ENCODE measurements around the gene ATG5.

Gene ATG5

DNA sequence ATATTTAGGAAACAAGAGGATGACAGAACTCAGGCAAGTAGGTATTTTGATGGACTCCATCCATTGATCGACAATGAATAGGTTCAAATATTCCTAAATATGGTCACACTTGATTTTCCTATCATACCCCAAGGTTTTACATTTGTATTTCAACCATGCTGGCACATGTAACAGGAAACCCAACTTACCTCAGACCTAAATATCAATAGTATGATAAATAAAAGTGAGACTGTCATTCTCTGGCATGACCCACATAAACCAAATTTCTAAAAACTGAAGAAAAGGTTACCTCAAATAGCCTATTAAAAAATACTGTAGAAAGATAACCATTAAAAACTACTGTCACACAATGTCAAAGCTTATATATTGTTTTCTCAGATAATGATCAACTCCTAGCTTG lies 142.1 kb downstream of the ATG5 start:
- DNase-seq (ENCODE audit: low read depth in 2 of 3, low spot score in 2 of 3): no peak

- no peak for DNase-seq (ENCODE audit: low read depth in 2 of 3, low spot score in 2 of 3)
Measured at GRCh38 chr6:106182455-106182854, 143.1 kb downstream of the ATG5 start.

DNA sequence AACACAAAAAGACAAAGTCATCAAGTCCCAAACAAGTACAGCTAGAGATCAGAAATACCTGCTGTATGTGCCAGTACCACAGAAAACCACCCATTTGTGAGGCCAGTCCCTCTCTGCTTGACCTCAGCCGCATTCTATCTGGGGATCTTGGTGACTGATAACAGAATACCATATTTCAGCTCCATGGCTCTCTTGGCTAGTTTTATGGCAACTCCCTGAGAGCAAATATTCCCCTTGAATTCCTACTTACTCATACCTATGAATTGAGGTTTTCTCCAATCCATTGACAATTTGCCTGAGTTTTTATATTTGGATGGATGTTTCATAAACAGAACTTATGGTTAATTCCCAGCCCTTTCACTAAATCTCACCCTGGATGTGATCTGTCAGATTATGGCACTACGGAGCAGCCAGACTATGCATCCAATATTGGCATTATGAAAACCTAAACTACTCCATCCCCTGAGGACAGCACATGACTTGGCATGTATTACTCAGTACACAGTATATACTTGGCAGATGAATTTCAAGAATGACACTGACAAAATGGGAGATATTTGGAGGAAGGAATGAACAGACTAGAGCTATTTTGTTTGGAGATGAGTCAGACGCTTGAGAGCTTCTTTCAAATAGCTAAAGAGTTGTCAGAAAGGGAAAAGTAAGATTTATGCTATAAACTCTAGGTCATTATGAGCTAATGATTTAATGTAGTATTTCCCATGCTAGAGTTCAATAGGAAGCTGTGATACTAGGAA lies 143.7 kb downstream of the ATG5 start:
- no peak for DNase-seq (ENCODE audit: low read depth in 2 of 3, low spot score in 2 of 3)

DNA sequence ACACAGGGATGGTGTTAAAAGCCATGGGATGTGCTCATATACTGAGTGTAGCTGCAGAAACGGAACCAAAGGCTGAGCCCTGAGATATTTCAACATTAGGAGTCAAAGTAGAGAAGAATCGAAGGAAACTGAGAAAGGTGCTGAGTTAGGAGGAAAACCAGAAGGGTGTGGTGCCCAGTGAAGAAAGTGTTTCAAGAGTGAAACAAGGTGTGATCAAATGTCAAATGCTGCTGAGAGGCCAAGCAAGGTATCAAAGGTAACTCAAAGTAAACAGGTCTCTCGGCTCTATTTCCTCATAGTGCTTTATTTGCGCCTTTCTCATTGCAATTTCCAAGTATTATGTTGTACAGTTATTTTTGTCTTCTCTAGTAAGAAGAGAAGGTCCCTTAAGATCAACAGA lies 145.4 kb downstream of the ATG5 start:
- DNase-seq (ENCODE audit: low read depth in 2 of 3, low spot score in 2 of 3): no peak

DNA sequence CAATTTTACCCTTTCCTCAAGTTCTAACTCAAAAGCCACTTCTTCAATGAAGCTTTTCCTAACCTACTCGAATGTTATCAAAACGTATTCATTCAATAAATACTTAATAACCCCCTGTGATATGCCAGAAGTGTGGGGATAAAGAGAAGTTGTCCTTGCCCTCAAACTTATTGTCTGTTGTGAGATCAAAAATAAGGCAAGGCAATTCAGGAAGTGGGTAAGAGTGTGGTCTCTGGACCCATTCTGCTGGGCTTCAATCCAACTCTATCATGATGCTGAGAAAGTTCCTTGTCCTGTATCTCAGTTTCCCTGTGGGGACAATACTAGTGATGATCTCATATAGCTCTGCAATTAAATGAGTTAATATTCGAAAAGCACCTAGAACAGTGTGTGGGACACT lies 146.7 kb downstream of the ATG5 start:
- DNase-seq (ENCODE audit: low read depth in 2 of 3, low spot score in 2 of 3): no peak

DNA sequence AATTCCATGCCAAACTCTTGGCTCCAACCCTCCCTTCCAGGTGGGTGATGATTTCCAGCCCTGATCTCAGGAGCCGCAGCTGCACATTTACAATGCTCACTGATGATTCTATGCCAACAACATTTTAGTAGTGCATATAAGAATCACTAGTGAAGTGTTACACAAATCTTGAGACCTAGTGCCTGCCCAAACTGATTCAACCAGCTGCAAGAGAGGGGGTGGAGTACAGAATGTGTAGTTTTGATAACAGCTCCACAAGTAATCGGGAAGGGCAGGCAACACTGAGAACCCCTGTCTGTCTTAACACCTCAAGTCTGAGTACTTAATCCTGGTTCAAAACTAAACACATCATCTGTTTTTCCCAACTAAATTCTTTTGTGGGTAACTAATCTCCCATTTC lies 147.8 kb downstream of the ATG5 start:
- DNase-seq (ENCODE audit: low read depth in 2 of 3, low spot score in 2 of 3): no peak

GRCh38 chr6:106173124-106173879 lies 152.3 kb downstream of the ATG5 start:
- no peak for DNase-seq (ENCODE audit: low read depth in 2 of 3, low spot score in 2 of 3)

DNA sequence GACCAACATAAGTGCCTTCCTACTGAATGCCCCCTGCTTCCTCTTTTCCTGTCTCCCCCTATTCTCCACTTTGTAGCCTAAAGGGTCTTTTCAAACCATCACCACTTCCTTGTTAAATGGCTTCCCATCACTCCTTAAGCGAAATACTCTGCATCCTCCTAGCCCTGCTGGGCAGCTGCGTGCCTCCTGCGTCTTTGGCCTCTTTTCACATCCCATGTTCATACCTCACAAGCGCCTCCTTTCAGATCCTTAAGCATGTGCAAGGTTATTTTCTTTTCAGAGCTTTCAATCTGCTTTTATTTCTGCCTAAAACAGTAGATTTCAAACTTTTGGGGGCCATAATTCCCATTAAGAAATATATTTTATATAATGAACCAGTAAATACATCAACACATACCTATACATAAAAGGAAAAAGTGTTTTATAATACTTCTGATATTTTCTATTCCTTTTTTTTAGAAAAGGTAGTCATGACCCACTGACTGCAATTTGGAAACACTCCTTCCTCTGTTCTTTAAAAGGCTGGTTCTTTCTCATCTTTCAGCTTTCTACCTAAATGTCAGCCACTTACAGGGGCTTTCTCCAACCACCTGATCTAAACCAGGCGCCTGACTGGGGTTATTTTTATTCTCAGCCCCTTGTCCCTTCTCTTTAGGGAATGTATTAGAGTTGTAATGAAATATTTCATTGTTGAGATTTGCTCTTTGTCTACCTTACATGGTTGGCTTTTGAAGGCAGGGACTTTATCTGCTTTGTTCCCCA lies 155.3 kb downstream of the ATG5 start:
- DNase-seq (ENCODE audit: low read depth in 2 of 3, low spot score in 2 of 3): no peak

- no peak for DNase-seq (ENCODE audit: low read depth in 2 of 3, low spot score in 2 of 3)
Measured at GRCh38 chr6:106169517-106169916, 156.0 kb downstream of the ATG5 start.

- DNase-seq (ENCODE audit: low read depth in 2 of 3, low spot score in 2 of 3): no peak
Measured at GRCh38 chr6:106168097-106168888, 157.3 kb downstream of the ATG5 start.

DNA sequence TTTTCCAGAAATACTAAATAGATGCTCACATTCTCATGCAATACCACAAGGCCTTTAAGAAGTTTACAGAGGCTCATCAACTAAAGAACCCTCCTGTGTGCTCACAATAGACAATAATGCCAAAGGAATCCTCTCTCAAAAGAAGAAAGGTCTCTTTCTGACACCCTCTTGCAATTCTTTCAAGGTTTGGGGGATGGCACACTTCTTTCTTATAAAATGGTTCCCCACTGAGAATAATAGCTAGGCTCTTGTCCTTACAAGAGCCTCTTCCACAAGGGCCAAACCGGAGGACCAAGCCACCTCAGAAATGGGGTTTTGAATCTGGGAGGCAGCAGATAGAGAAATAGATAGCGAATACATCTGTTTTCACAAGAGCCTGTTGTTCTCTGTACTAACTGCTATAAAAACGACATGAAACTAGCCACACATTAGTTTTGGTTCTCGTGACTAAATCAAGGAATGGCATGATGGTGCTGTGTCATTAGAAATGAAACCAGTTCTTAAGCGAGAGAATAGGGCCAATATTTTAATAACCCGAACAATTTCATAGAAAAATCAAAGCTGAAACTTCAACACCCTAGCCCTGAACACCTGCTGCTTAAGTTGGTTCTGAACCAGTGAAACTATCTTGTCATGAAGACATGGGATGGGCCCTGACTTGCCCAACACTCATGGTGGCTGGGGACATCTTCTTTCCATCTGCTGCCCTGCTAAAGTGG lies 158.3 kb downstream of the ATG5 start:
- no peak for DNase-seq (ENCODE audit: low read depth in 2 of 3, low spot score in 2 of 3)

DNA sequence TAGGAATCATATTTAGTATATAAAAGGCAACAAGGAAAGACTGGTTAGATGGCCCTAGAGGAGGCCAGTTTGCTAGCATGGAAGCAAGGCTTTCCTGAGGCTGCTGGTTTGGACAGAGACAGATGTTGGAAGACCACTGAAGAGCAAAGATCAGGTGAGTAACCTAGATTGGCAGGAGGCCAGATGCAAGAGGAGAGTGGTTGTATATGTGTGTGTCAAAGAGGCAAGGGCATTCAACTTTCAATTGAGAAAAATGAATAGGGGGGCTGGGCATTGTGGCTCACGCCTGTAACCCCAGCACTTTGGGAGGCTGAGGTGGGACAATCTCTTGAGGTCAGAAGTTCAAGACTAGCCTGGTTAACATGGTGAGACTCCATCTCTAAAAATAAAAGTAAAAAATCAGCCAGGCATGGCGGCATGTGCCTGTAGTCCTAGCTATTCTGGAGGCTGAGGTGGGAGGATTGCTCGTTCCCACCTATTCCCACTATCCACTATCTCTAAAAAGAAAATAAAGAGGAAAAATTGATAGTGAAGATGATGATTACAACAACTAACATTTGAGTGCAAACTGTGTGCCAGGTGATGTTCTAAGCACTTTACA lies 159.6 kb downstream of the ATG5 start:
- DNase-seq (ENCODE audit: low read depth in 2 of 3, low spot score in 2 of 3): no peak

DNA sequence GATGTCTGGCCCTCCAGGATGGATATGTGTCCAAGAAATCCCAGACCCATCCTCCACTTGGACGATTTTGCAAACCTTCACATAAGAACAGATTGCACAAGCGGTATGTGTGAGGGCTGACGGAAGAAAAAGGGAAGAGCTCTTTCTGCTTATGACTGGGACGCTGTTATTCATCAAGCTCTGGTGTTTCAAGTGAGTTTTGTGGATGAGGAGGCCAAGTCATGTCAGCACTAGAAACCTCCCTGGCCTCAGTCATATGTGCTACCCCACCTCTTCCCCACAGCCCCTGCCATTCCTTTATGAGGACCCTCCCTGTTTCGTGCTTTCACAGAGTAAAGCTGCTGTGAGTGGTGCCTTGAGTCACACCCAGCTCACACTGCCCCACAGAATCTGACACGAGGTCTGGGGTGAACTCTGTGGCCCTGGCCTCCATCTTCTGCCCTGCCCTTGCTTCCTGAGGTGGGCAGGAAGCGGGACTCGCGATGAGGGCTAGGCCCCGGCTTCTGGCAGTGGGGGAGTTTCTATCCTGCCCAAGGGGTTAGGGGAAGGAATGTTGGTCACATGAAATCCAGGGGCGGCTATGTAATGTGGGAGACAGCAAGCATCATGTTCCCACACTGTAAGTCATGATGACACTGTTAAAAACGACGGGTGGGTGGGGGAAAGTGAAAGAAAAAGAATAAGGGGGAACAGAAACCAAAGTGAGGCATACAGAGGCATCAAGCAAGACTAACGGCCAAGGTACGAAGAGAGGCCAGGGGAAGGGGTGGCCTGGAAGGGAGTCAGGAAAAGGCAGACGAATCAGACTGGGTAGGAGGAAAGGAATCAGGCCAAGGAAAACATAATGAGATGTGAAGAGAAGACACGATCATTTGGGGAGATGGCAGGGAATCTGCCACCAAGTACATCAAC lies 161.3 kb downstream of the ATG5 start:
- DNase-seq (ENCODE audit: low read depth in 2 of 3, low spot score in 2 of 3): peak; percentile 48 to 60 (median 49)

DNA sequence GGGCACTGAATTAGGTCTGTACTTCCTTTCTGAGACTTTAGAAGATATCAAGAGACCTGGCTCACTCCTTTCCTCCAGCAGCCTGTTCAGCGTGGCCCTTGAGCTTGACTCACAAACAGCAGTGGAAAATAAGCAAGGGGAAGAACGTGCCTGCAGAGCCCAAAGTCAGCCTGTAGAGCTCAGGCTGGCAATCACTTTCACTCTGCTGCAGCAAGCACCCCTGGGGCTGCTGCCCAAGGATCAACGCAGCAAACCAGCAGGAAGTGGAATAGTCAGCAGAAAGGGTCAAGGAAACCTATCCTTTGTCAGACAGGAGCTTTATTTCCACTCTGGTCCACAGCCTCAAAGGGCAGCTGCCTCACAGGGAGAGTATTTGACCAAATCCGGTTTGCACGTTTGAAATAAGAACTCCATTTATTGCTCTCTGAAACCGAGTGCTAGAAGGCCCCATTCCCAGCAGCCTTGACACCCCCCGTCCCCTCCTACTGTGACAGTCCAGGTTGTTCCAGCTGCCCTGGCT lies 162.1 kb downstream of the ATG5 start:
- peak in 1 of 3 experiments; percentile 41 for DNase-seq (ENCODE audit: low read depth in 2 of 3, low spot score in 2 of 3)

DNA sequence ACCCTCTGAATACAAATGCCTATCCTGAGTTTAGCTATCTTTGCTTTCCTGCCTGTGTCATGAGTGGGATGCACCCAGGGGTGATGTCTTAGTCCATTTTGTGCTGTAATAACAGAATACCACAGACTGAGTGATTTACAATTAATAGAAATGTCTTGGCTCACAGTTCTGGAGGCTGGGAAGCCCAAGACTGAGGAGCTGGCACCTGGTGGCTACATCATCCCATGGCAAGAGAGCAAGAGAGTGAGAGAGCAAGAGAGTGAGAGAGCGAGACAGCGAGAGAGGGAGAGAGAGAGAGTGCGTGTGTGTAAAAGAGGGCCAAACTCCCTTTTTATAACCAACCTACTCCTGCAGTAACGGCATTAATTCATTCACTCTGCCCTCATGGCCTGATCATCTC lies 162.6 kb downstream of the ATG5 start:
- no peak for DNase-seq (ENCODE audit: low read depth in 2 of 3, low spot score in 2 of 3)

GRCh38 chr6:106161893-106162292 lies 163.7 kb downstream of the ATG5 start:
- no peak for DNase-seq (ENCODE audit: low read depth in 2 of 3, low spot score in 2 of 3)

DNA sequence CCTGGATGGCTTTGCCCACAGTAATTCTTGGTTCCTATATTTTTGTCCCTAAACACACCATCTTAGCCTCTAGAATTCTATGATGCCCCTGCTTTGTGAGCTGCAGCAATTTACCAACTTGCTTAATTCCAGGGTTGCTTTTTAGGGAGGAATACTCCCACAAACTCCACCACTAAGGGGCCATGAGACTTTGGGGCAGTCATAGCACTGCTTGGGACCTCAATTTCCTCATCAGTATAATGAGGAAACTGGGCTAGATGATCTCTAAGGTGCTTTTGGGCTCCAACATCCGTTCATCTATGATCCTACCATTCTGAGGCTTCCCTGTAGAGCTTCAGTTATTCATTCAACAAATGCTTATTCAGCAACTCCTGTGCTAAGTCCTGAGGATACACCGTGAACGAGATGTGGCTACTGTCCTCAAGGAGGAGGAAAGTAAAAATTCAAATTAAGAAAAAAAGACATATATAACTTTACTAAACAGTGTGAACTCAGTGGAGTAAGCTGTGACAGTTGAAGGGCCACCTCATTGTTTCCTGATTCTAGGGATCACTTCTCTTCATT lies 164.2 kb downstream of the ATG5 start:
- DNase-seq (ENCODE audit: low read depth in 2 of 3, low spot score in 2 of 3): no peak

- no peak for DNase-seq (ENCODE audit: low read depth in 2 of 3, low spot score in 2 of 3)
Measured at GRCh38 chr6:106160189-106160588, 165.4 kb downstream of the ATG5 start.

All from activated CD8-positive, alpha-beta memory T cell treated with anti-CD3 and anti-CD28 coated beads for 48 hours (primary cell).